Cardiac fibroblast (primary cell): Measurements from ENCODE around the gene DDX5.

ENCODE experiments used
- DNase-seq, 2 donors: peaks; one replicate each; pipeline versions ENCODE4 v3.0.0 to v3.0.0-alpha.2; 2010; ENCODE audit warnings: low read depth in 2 of 2
- H3K4me3 ChIP-seq, 2 donors: replicated peaks in 1 of 2; 1 replicate in 1 of 2; 2 replicates in 1 of 2; pipeline ENCODE4 v1.5.1; 2011; ENCODE audit warnings: low read depth in 2 of 2, low read length in 2 of 2, mild to moderate bottlenecking in 2 of 2, moderate library complexity in 1 of 2
- CTCF ChIP-seq: IDR thresholded peaks from one replicate; pipeline ENCODE4 v1.5.1; 2011; ENCODE audit warnings: low read depth, mild to moderate bottlenecking, low read length, inconsistent platforms

The DDX5 gene

GRCh38 chr17:64515419-64515818, 9.3 kb upstream of the DDX5 start:
- no peak for TF ChIP-seq CTCF
- DNase-seq: peak in 1 of 2 donors; percentile 60

GRCh38 chr17:64509179-64509578, 3.1 kb upstream of the DDX5 start:
- TF ChIP-seq CTCF: no peak
- no peak for DNase-seq
- H3K4me3 ChIP-seq: no peak overlapping the region

More at GRCh38 chr17:64515419-64515818, 9.3 kb upstream of the DDX5 start:
- no peak overlapping the region for H3K4me3 ChIP-seq

- no peak for DNase-seq
- H3K4me3 ChIP-seq: peak overlapping the region in 1 of 2 donors; percentile 99
Measured at GRCh38 chr17:64508683-64509082, 2.6 kb upstream of the DDX5 start.

GRCh38 chr17:64507413-64507782, 1.3 kb upstream of the DDX5 start:
- peak; percentile 47 for TF ChIP-seq CTCF
- DNase-seq: peak; percentile 81 to 82
- H3K4me3 ChIP-seq: peak overlapping the region; percentile 99 to 100

More at GRCh38 chr17:64508683-64509082, 2.6 kb upstream of the DDX5 start:
- no peak for TF ChIP-seq CTCF

- H3K4me3 ChIP-seq: peak within 1 kb of the TSS; percentile 99 to 100
- TF ChIP-seq CTCF: no peak
Measured at GRCh38 chr17:64506576-64507412, 705 bp upstream of the DDX5 start, which contains the start of gene CEP95. Gene CEP95, plus strand, starts transcription at chr17:64506977. Its CDS starts 121 bp downstream, at chr17:64507098.

GRCh38 chr17:64505340-64506200, 519 bp downstream of the DDX5 start:
- peak; percentile 88 to 94 for DNase-seq
- TF ChIP-seq CTCF: no peak
- H3K4me3 ChIP-seq: peak overlapping the region; percentile 99 to 100

More at GRCh38 chr17:64506576-64507412, 705 bp upstream of the DDX5 start, which contains the start of gene CEP95:
- DNase-seq: peak; percentile 99
